GM12873 (cell line): ENCODE data around the gene CLIC3.

Experiments used
- TF ChIP-seq, protein P1 (sequence below): IDR thresholded peaks from 2 replicates; pipeline ENCODE4 v1.5.1; 2012; ENCODE audit warnings: low read depth, mild to moderate bottlenecking, moderate library complexity, low read length, control low read depth; ENCODE audit not compliant: insufficient read depth; ENCODE audit errors: missing control alignments

Gene CLIC3

DNA sequence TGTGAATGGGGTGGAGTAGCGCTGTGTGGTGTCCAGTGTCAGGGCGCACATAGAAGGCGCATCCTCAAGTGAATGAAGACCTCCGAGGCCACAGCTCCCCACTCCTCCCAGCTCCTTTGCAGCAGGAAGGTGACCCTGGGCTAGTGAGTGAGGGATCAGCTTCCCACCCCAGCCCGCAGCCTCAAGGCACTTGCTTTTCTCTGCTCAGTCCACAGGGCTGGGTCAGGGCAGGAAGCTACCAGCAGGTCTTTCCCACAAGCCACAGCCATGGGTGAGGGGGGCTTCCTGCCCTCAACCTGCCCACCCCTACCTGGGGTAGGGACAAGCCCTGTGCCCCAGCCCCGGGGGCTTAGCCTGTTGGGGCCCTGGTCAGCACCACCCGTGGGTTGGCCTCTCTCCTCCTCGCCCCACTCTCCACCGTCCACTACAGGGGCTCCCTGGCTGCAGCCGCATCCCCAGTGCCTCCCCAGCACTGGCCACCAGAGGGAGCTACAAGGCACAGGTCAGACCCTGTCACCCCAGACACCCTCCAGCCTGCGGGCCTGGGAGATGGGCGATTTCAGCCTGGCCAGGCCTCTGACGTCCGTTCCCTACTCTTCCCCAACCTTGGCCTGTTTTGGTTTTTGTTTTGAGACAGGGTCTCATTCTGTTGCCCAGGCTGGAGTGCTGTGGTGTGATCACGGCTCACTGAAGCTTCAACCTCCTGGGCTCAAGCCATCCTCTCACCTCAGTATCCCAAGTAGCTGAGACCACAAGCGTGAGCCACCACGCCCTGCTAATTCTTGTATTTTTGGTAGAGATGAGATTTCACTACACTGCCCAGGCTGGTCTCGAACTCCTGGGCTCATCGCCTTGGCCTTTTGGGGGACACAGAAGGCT is 32.9 kb upstream of the CLIC3 start:
- TF ChIP-seq, protein P1, sequence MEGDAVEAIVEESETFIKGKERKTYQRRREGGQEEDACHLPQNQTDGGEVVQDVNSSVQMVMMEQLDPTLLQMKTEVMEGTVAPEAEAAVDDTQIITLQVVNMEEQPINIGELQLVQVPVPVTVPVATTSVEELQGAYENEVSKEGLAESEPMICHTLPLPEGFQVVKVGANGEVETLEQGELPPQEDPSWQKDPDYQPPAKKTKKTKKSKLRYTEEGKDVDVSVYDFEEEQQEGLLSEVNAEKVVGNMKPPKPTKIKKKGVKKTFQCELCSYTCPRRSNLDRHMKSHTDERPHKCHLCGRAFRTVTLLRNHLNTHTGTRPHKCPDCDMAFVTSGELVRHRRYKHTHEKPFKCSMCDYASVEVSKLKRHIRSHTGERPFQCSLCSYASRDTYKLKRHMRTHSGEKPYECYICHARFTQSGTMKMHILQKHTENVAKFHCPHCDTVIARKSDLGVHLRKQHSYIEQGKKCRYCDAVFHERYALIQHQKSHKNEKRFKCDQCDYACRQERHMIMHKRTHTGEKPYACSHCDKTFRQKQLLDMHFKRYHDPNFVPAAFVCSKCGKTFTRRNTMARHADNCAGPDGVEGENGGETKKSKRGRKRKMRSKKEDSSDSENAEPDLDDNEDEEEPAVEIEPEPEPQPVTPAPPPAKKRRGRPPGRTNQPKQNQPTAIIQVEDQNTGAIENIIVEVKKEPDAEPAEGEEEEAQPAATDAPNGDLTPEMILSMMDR: peak; percentile 95

DNA sequence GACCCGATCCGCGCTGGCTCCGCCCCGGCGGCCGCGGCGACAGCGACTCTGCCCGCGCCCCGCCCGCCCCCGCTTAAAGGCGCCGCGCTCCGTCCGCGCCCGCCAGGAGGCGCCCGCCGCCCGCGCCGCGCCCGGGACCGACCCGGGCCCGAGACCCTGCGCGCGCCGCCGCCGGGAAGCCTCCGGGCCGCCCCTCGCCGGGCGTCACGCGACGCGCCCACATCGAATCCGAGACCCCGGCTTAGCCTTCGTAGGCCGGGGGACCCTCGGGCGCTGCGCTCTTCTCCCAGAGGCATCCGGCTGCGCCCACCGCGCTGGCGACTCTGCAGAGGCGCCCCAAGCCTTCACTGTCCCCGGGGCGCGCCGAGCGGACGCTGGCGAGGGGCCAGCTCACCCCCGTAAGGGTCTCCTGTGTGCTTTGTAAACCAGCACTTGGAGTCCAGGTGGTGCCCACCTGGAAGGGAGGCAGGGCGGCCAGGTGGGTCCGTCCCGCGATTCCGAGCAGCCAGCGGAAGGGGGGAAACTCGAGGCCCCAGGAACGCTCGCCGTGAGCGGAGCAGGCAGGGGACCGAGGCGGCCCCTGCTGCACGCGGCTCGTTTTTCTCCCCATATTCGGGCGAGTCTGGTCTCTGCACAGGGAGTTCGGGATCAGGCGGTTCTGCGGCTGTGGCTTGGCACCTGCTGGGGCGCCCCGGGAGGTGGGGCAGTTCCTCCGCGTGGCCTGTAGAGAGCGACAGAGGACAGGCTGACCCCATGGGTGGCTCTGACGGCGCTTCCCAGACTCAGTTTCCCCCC is 32.1 kb upstream of the CLIC3 start:
- TF ChIP-seq, protein P1: peak; percentile 73

- TF ChIP-seq, protein P1: no peak
Observed at GRCh38 chr9:137027369-137028262, 31.2 kb upstream of the CLIC3 start, which contains the start of gene ABCA2. TSS of gene ABCA2 (minus strand) at chr9:137028237. CDS start at chr9:137028140, 97 bp downstream.

DNA sequence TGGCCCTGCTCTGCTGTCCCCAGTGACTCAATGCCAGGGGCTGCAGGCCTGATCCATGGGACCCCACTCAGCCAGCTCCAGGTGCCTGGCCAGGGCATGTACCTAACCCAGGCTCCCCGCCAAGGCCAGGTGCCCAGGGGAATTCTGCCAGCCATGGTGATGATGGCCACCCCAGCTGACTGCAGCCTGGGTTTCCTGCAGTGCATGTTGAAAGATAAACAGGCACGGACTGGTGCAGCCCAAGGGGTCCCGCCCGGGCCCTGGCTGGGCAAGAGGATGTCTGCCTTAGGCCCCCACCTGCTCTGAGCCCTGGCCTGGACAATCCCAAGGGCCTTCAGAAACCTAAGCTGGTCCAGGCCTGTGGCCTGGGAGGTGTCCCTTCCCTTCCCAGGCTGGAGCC is 30.5 kb upstream of the CLIC3 start:
- TF ChIP-seq, protein P1: no peak

- TF ChIP-seq, protein P1: no peak
Observed at GRCh38 chr9:137026384-137026783, 30.0 kb upstream of the CLIC3 start.

GRCh38 chr9:137025517-137025966 is 29.2 kb upstream of the CLIC3 start:
- TF ChIP-seq, protein P1: no peak
